ENCODE data around the gene WRAP73. TPM values are rescaled to one million over a fixed set of nuclear protein-coding genes. Genes with fewer than 3 reads are reported as not detected.

The WRAP73 gene
- total and polyA plus RNA-seq, 9 of the 15 experiments (the other 6 are each of a cell fraction or from before 2014, with no cell fraction given) = 4.3 to 51.8 (median 30.1) TPM

GRCh38 chr1:3668585-3669300, 18.8 kb upstream of the WRAP73 start (continued):
- TF ChIP-seq HEY1 (CRISPR knock-in tag; IDR thresholded peaks at IDR 0.05; ENCODE audit: borderline replicate concordance) = no peak
- TF ChIP-seq NCOA4 (IDR thresholded peaks at IDR 0.05; ENCODE audit: partially characterized antibody) = no peak
- TF ChIP-seq HOXB6 (CRISPR knock-in tag; IDR thresholded peaks at IDR 0.05; ENCODE audit: borderline replicate concordance) = no peak
- TF ChIP-seq, protein P1, sequence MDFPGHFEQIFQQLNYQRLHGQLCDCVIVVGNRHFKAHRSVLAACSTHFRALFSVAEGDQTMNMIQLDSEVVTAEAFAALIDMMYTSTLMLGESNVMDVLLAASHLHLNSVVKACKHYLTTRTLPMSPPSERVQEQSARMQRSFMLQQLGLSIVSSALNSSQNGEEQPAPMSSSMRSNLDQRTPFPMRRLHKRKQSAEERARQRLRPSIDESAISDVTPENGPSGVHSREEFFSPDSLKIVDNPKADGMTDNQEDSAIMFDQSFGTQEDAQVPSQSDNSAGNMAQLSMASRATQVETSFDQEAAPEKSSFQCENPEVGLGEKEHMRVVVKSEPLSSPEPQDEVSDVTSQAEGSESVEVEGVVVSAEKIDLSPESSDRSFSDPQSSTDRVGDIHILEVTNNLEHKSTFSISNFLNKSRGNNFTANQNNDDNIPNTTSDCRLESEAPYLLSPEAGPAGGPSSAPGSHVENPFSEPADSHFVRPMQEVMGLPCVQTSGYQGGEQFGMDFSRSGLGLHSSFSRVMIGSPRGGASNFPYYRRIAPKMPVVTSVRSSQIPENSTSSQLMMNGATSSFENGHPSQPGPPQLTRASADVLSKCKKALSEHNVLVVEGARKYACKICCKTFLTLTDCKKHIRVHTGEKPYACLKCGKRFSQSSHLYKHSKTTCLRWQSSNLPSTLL (IDR thresholded peaks at IDR 0.05) = no peak
- TF ChIP-seq MCM3 (IDR thresholded peaks at IDR 0.05) = no peak
- TF ChIP-seq IFI16 (CRISPR knock-in tag; IDR thresholded peaks at IDR 0.05) = no peak
- no peak for TF ChIP-seq FIP1L1 (IDR thresholded peaks at IDR 0.05; ENCODE audit: low read depth, low read length, poor library complexity, severe bottlenecking)
- no peak for TF ChIP-seq ZZZ3 (IDR thresholded peaks at IDR 0.05)
- TF ChIP-seq, protein P2, sequence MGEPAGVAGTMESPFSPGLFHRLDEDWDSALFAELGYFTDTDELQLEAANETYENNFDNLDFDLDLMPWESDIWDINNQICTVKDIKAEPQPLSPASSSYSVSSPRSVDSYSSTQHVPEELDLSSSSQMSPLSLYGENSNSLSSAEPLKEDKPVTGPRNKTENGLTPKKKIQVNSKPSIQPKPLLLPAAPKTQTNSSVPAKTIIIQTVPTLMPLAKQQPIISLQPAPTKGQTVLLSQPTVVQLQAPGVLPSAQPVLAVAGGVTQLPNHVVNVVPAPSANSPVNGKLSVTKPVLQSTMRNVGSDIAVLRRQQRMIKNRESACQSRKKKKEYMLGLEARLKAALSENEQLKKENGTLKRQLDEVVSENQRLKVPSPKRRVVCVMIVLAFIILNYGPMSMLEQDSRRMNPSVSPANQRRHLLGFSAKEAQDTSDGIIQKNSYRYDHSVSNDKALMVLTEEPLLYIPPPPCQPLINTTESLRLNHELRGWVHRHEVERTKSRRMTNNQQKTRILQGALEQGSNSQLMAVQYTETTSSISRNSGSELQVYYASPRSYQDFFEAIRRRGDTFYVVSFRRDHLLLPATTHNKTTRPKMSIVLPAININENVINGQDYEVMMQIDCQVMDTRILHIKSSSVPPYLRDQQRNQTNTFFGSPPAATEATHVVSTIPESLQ (CRISPR knock-in tag; IDR thresholded peaks at IDR 0.05) = no peak
- TF ChIP-seq, protein P3, sequence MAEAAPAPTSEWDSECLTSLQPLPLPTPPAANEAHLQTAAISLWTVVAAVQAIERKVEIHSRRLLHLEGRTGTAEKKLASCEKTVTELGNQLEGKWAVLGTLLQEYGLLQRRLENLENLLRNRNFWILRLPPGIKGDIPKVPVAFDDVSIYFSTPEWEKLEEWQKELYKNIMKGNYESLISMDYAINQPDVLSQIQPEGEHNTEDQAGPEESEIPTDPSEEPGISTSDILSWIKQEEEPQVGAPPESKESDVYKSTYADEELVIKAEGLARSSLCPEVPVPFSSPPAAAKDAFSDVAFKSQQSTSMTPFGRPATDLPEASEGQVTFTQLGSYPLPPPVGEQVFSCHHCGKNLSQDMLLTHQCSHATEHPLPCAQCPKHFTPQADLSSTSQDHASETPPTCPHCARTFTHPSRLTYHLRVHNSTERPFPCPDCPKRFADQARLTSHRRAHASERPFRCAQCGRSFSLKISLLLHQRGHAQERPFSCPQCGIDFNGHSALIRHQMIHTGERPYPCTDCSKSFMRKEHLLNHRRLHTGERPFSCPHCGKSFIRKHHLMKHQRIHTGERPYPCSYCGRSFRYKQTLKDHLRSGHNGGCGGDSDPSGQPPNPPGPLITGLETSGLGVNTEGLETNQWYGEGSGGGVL (CRISPR knock-in tag; IDR thresholded peaks at IDR 0.05) = no peak
- peak; percentile 27; the same call in 1 of the 2 replicates for TF ChIP-seq CXXC5 (CRISPR knock-in tag; IDR thresholded peaks at IDR 0.05)
- no peak for TF ChIP-seq TARDBP (IDR thresholded peaks at IDR 0.05)
- TF ChIP-seq, protein P4, sequence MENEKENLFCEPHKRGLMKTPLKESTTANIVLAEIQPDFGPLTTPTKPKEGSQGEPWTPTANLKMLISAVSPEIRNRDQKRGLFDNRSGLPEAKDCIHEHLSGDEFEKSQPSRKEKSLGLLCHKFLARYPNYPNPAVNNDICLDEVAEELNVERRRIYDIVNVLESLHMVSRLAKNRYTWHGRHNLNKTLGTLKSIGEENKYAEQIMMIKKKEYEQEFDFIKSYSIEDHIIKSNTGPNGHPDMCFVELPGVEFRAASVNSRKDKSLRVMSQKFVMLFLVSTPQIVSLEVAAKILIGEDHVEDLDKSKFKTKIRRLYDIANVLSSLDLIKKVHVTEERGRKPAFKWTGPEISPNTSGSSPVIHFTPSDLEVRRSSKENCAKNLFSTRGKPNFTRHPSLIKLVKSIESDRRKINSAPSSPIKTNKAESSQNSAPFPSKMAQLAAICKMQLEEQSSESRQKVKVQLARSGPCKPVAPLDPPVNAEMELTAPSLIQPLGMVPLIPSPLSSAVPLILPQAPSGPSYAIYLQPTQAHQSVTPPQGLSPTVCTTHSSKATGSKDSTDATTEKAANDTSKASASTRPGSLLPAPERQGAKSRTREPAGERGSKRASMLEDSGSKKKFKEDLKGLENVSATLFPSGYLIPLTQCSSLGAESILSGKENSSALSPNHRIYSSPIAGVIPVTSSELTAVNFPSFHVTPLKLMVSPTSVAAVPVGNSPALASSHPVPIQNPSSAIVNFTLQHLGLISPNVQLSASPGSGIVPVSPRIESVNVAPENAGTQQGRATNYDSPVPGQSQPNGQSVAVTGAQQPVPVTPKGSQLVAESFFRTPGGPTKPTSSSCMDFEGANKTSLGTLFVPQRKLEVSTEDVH (IDR thresholded peaks at IDR 0.05; ENCODE audit: low read depth, partially characterized antibody) = no peak
- no peak for TF ChIP-seq ZNF586 (CRISPR knock-in tag; conservative IDR thresholded peaks at IDR 0.05)
- TF ChIP-seq ARNT (IDR thresholded peaks at IDR 0.05) = no peak
- TF ChIP-seq ZNF282 (CRISPR knock-in tag; IDR thresholded peaks at IDR 0.05) = no peak
- no peak for TF ChIP-seq ZNF41 (CRISPR knock-in tag; conservative IDR thresholded peaks at IDR 0.05)
- no peak for TF ChIP-seq MAFK (IDR thresholded peaks at IDR 0.05; ENCODE audit: low read length)
- TF ChIP-seq, protein P5, sequence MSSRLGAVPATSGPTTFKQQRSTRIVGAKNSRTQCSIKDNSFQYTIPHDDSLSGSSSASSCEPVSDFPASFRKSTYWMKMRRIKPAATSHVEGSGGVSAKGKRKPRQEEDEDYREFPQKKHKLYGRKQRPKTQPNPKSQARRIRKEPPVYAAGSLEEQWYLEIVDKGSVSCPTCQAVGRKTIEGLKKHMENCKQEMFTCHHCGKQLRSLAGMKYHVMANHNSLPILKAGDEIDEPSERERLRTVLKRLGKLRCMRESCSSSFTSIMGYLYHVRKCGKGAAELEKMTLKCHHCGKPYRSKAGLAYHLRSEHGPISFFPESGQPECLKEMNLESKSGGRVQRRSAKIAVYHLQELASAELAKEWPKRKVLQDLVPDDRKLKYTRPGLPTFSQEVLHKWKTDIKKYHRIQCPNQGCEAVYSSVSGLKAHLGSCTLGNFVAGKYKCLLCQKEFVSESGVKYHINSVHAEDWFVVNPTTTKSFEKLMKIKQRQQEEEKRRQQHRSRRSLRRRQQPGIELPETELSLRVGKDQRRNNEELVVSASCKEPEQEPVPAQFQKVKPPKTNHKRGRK (tag; IDR thresholded peaks at IDR 0.05) = no peak
